ENCODE results near the gene C10orf90.
A peak's percentile ranks its signal among the peaks of the same experiment; 100 is the strongest.

The C10orf90 gene

GRCh38 chr10:126617208-126617607, 53.3 kb downstream of the C10orf90 start:
- Histone ChIP-seq H3K9me3 (ENCODE audit: severe bottlenecking) (no peaks in the 10 kb centered on the region), H3K27ac (no peak overlapping the region), H3K4me3 (ENCODE audit: low read depth, low read length) (no peak overlapping the region), H3K27me3 (ENCODE audit: insufficient read depth, low read depth, severe bottlenecking) (peaks cover 9% of the 10 kb centered on the region), H3K36me3 (no peaks in the 10 kb centered on the region)
- DNase-seq = no peak
- TF ChIP-seq, protein P1, sequence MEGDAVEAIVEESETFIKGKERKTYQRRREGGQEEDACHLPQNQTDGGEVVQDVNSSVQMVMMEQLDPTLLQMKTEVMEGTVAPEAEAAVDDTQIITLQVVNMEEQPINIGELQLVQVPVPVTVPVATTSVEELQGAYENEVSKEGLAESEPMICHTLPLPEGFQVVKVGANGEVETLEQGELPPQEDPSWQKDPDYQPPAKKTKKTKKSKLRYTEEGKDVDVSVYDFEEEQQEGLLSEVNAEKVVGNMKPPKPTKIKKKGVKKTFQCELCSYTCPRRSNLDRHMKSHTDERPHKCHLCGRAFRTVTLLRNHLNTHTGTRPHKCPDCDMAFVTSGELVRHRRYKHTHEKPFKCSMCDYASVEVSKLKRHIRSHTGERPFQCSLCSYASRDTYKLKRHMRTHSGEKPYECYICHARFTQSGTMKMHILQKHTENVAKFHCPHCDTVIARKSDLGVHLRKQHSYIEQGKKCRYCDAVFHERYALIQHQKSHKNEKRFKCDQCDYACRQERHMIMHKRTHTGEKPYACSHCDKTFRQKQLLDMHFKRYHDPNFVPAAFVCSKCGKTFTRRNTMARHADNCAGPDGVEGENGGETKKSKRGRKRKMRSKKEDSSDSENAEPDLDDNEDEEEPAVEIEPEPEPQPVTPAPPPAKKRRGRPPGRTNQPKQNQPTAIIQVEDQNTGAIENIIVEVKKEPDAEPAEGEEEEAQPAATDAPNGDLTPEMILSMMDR (IDR thresholded peaks at IDR 0.05; ENCODE audit: low read depth, low read length) = no peak

DNA sequence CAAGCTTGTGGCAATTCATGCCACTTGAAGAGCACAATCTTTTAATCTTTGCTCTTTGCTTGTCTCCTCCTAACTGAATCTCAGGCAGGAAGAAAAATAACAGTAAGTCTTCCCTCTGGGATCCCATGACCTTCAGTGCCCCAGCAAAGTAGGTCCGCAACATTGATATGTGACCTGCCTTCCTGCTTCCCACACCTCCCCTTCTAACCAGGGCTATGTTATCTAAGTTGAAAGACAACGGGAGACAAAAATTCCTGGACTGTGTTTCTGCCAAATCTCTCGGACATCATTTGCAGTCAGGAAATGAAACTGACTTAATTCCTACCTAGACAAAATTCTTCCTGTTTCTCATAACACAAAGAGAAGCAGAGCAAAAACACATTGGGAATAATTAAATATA, 53.8 kb downstream of the C10orf90 start:
- Histone ChIP-seq H3K27ac (no peak overlapping the region), H3K27me3 (ENCODE audit: insufficient read depth, low read depth, severe bottlenecking) (peaks cover 6% of the 10 kb centered on the region), H3K36me3 (no peaks in the 10 kb centered on the region), H3K9me3 (ENCODE audit: severe bottlenecking) (no peaks in the 10 kb centered on the region), H3K4me3 (ENCODE audit: low read depth, low read length) (no peak overlapping the region)
- TF ChIP-seq, protein P1 (IDR thresholded peaks at IDR 0.05; ENCODE audit: low read depth, low read length) = no peak
- DNase-seq = no peak

- H3K9me3 ChIP-seq (ENCODE audit: severe bottlenecking) = no peaks in the 10 kb centered on the region
- peaks cover 4% of the 10 kb centered on the region for H3K27me3 ChIP-seq (ENCODE audit: insufficient read depth, low read depth, severe bottlenecking)
- H3K27ac ChIP-seq = no peak overlapping the region
- H3K4me3 ChIP-seq (ENCODE audit: low read depth, low read length) = no peak overlapping the region
- H3K36me3 ChIP-seq = no peaks in the 10 kb centered on the region
- TF ChIP-seq, protein P1 (IDR thresholded peaks at IDR 0.05; ENCODE audit: low read depth, low read length) = no peak
- no peak for DNase-seq
Observed at GRCh38 chr10:126611303-126611702, 59.2 kb downstream of the C10orf90 start.

- H3K36me3 ChIP-seq = no peaks in the 10 kb centered on the region
- no peaks in the 10 kb centered on the region for H3K9me3 ChIP-seq (ENCODE audit: severe bottlenecking)
- H3K27me3 ChIP-seq (ENCODE audit: insufficient read depth, low read depth, severe bottlenecking) = no peaks in the 10 kb centered on the region
- TF ChIP-seq, protein P1 (IDR thresholded peaks at IDR 0.05; ENCODE audit: low read depth, low read length) = no peak
- H3K4me3 ChIP-seq (ENCODE audit: low read depth, low read length) = no peak overlapping the region
- no peak overlapping the region for H3K27ac ChIP-seq
- no peak for DNase-seq
Observed at GRCh38 chr10:126609566-126609965, 60.9 kb downstream of the C10orf90 start.

GRCh38 chr10:126599949-126600682, 70.4 kb downstream of the C10orf90 start:
- H3K27ac ChIP-seq = no peak overlapping the region
- DNase-seq = no peak
- TF ChIP-seq, protein P1 (IDR thresholded peaks at IDR 0.05; ENCODE audit: low read depth, low read length) = no peak
- H3K27me3 ChIP-seq (ENCODE audit: insufficient read depth, low read depth, severe bottlenecking) = no peaks in the 10 kb centered on the region
- no peaks in the 10 kb centered on the region for H3K9me3 ChIP-seq (ENCODE audit: severe bottlenecking)
- H3K4me3 ChIP-seq (ENCODE audit: low read depth, low read length) = no peak overlapping the region
- H3K36me3 ChIP-seq = no peaks in the 10 kb centered on the region

GRCh38 chr10:126598009-126598408, 72.5 kb downstream of the C10orf90 start:
- no peaks in the 10 kb centered on the region for H3K27me3 ChIP-seq (ENCODE audit: insufficient read depth, low read depth, severe bottlenecking)

More at GRCh38 chr10:126598009-126598408, 72.5 kb downstream of the C10orf90 start:
- Histone ChIP-seq H3K36me3 (no peaks in the 10 kb centered on the region), H3K27ac (no peak overlapping the region), H3K4me3 (ENCODE audit: low read depth, low read length) (no peak overlapping the region), H3K9me3 (ENCODE audit: severe bottlenecking) (no peaks in the 10 kb centered on the region)
- TF ChIP-seq, protein P1 (IDR thresholded peaks at IDR 0.05; ENCODE audit: low read depth, low read length) = peak; percentile 87
- DNase-seq = peak; percentile 63
